WTC11 (cell line): ENCODE measurements around the gene FNBP1L. TPM values are rescaled to one million over a fixed set of nuclear protein-coding genes. Genes with fewer than 3 reads are reported as not detected.

ENCODE experiments used
- ATAC-seq: fragments of 200-7000 bp; cut with Tn5 transposase; 2 replicates; pipeline ENCODE4 v1.10.0; 2021; ENCODE audit warnings: mild to moderate bottlenecking, moderate library complexity
- CTCF ChIA-PET: fragments of 300-600 bp; sonication (Branson Sonifier 250); formaldehyde crosslinking; loops from one replicate; lab custom pipeline; 2021; ENCODE audit warnings: antibody characterized with exemption; lab: Charles Lee
- POLR2A ChIA-PET: fragments of 350-600 bp; sonication (Branson Sonifier 250); formaldehyde crosslinking; loops from one replicate; lab custom pipeline; 2021; ENCODE audit warnings: antibody characterized with exemption; lab: Charles Lee
- DNase-seq: peaks from one replicate; pipeline ENCODE4 v3.0.0; 2021; ENCODE audit warnings: low spot score
- H3K27ac Mint-ChIP-seq: 2 replicates; pipeline ENCODE4 v1.8.0; 2021; ENCODE audit warnings: mixed read lengths
- H3K27me3 Mint-ChIP-seq: 2 replicates; pipeline ENCODE4 v1.8.0; 2021; ENCODE audit warnings: low read depth, mild to moderate bottlenecking, moderate library complexity, mixed read lengths
- H3K36me3 Mint-ChIP-seq: 2 replicates; pipeline ENCODE4 v1.8.0; 2021; ENCODE audit warnings: mixed read lengths
- H3K4me1 Mint-ChIP-seq: 2 replicates; pipeline ENCODE4 v1.8.0; 2022; ENCODE audit warnings: mixed read lengths
- H3K4me3 Mint-ChIP-seq: 2 replicates; pipeline ENCODE4 v1.8.0; 2021; ENCODE audit warnings: mild to moderate bottlenecking, moderate library complexity, mixed read lengths
- H3K9me3 Mint-ChIP-seq: 2 replicates; pipeline ENCODE4 v1.8.0; 2021; ENCODE audit warnings: mixed read lengths
- E2F4 ChIP-seq: sonication (generic); formaldehyde crosslinking; IDR thresholded peaks from 2 replicates; pipeline ENCODE4 v1.8.1; 2022; ENCODE audit warnings: low read depth, mild to moderate bottlenecking, moderate library complexity, missing genetic modification reagents, borderline replicate concordance
- NR1H2 ChIP-seq: sonication (generic); formaldehyde crosslinking; IDR thresholded peaks from 2 replicates; pipeline ENCODE4 v1.9.0; 2021; ENCODE audit warnings: mild to moderate bottlenecking, moderate library complexity, missing genetic modification reagents
- NR3C1 ChIP-seq: sonication (generic); formaldehyde crosslinking; conservative IDR thresholded peaks from 2 replicates; pipeline ENCODE4 v1.8.1; 2023; ENCODE audit warnings: low read depth, mild to moderate bottlenecking, missing genetic modification reagents
- RORB ChIP-seq: fragments of 250-450 bp; sonication (Bioruptor Pico); IDR thresholded peaks from 2 replicates; pipeline ENCODE4 v1.9.0; 2021; ENCODE audit warnings: mild to moderate bottlenecking
- SMAD3 ChIP-seq: sonication (generic); formaldehyde crosslinking; IDR thresholded peaks from 2 replicates; pipeline ENCODE4 v1.8.0; 2022; ENCODE audit warnings: missing genetic modification reagents, mild to moderate bottlenecking, borderline replicate concordance
- USF2 ChIP-seq: sonication (generic); formaldehyde crosslinking; IDR thresholded peaks from 2 replicates; pipeline ENCODE4 v1.8.1; 2023; ENCODE audit warnings: mild to moderate bottlenecking, missing genetic modification reagents, moderate library complexity
- ZMAT4 ChIP-seq: fragments of 250-450 bp; sonication (Bioruptor Pico); IDR thresholded peaks from 2 replicates; pipeline ENCODE4 v1.9.0; 2021; ENCODE audit warnings: mild to moderate bottlenecking
- ZNF121 ChIP-seq: sonication (generic); formaldehyde crosslinking; IDR thresholded peaks from 2 replicates; pipeline ENCODE4 v1.8.0; 2023; ENCODE audit warnings: missing genetic modification reagents
- ZNF317 ChIP-seq: sonication (generic); formaldehyde crosslinking; IDR thresholded peaks from 2 replicates; pipeline ENCODE4 v1.8.1; 2023; ENCODE audit warnings: low read depth, mild to moderate bottlenecking, moderate library complexity, missing genetic modification reagents, borderline replicate concordance
- ZNF423 ChIP-seq: fragments of 250-450 bp; sonication (Bioruptor Pico); IDR thresholded peaks from 2 replicates; pipeline ENCODE4 v2.1.2; 2022; ENCODE audit warnings: mild to moderate bottlenecking, moderate library complexity
- total RNA-seq: library from RNA; stranded (reverse); gene quantifications from 3 replicates; pipeline ENCODE4 v1.2.3, GENCODE V29; 2021
- TF ChIP-seq, protein P1 (sequence below): fragments of 200-600 bp; IDR thresholded peaks from 2 replicates; pipeline ENCODE4 v1.8.0; 2022; ENCODE audit warnings: antibody characterized with exemption
- TF ChIP-seq, protein P2 (sequence below): sonication (generic); formaldehyde crosslinking; IDR thresholded peaks from 2 replicates; pipeline ENCODE4 v1.8.1; 2022; ENCODE audit warnings: mild to moderate bottlenecking, missing genetic modification reagents, moderate library complexity, borderline replicate concordance
- TF ChIP-seq, protein P3 (sequence below): sonication (generic); formaldehyde crosslinking; IDR thresholded peaks from 2 replicates; pipeline ENCODE4 v1.8.0; 2023; ENCODE audit warnings: mild to moderate bottlenecking, missing genetic modification reagents
- TF ChIP-seq, protein P4 (sequence below): sonication (generic); formaldehyde crosslinking; IDR thresholded peaks from 2 replicates; pipeline ENCODE4 v1.8.1; 2022; ENCODE audit warnings: low read depth, missing genetic modification reagents, borderline replicate concordance
- TF ChIP-seq, protein P5 (sequence below): sonication (generic); formaldehyde crosslinking; IDR thresholded peaks from 2 replicates; pipeline ENCODE4 v1.8.0; 2023; ENCODE audit warnings: missing genetic modification reagents
- TF ChIP-seq, protein P6 (sequence below): sonication (generic); formaldehyde crosslinking; IDR thresholded peaks from 2 replicates; pipeline ENCODE4 v1.8.1; 2023; ENCODE audit warnings: mild to moderate bottlenecking, missing genetic modification reagents
- TF ChIP-seq, protein P7 (sequence below): sonication (generic); formaldehyde crosslinking; IDR thresholded peaks from 2 replicates; pipeline ENCODE4 v1.8.1; 2023; ENCODE audit warnings: mild to moderate bottlenecking, missing genetic modification reagents, moderate library complexity

FNBP1L gene
- total RNA-seq, 1 experiment from 2014 or later = 79.1 TPM

GRCh38 chr1:93519199-93519829 lies 71.4 kb downstream of the FNBP1L start:
- no peaks in the 10 kb centered on the region for H3K9me3 Mint-ChIP-seq
- POLR2A ChIA-PET = no interaction called here
- H3K27ac Mint-ChIP-seq = peak overlapping the region; percentile 31; the same call in 1 of the 2 replicates
- H3K36me3 Mint-ChIP-seq = peaks cover 6% of the 10 kb centered on the region
- ATAC-seq (no peak), DNase-seq (no peak)
- TF ChIP-seq, protein P1, sequence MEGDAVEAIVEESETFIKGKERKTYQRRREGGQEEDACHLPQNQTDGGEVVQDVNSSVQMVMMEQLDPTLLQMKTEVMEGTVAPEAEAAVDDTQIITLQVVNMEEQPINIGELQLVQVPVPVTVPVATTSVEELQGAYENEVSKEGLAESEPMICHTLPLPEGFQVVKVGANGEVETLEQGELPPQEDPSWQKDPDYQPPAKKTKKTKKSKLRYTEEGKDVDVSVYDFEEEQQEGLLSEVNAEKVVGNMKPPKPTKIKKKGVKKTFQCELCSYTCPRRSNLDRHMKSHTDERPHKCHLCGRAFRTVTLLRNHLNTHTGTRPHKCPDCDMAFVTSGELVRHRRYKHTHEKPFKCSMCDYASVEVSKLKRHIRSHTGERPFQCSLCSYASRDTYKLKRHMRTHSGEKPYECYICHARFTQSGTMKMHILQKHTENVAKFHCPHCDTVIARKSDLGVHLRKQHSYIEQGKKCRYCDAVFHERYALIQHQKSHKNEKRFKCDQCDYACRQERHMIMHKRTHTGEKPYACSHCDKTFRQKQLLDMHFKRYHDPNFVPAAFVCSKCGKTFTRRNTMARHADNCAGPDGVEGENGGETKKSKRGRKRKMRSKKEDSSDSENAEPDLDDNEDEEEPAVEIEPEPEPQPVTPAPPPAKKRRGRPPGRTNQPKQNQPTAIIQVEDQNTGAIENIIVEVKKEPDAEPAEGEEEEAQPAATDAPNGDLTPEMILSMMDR = no peak
- TF ChIP-seq ZNF423 (CRISPR knock-in tag) (no peak), RORB (no peak), USF2 (CRISPR knock-in tag) (no peak)
- CTCF ChIA-PET = interaction anchor here (0.5 to 1.6 kb wide), 2 partner anchors 214 to 771 kb away, joined by 4 read pairs; no protein-coding TSS in a partner anchor
- no peaks in the 10 kb centered on the region for H3K27me3 Mint-ChIP-seq
- peaks cover 20% of the 10 kb centered on the region for H3K4me1 Mint-ChIP-seq
- H3K4me3 Mint-ChIP-seq = no peak overlapping the region

- no peaks in the 10 kb centered on the region for H3K9me3 Mint-ChIP-seq
- H3K4me3 Mint-ChIP-seq = no peak overlapping the region
- no peaks in the 10 kb centered on the region for H3K27me3 Mint-ChIP-seq
- CTCF ChIA-PET = no interaction called here
- H3K27ac Mint-ChIP-seq = no peak overlapping the region
- DNase-seq (no peak), ATAC-seq (no peak)
- H3K36me3 Mint-ChIP-seq = peaks cover 6% of the 10 kb centered on the region
- POLR2A ChIA-PET = no interaction called here
- peaks cover 20% of the 10 kb centered on the region for H3K4me1 Mint-ChIP-seq
- TF ChIP-seq, protein P2, sequence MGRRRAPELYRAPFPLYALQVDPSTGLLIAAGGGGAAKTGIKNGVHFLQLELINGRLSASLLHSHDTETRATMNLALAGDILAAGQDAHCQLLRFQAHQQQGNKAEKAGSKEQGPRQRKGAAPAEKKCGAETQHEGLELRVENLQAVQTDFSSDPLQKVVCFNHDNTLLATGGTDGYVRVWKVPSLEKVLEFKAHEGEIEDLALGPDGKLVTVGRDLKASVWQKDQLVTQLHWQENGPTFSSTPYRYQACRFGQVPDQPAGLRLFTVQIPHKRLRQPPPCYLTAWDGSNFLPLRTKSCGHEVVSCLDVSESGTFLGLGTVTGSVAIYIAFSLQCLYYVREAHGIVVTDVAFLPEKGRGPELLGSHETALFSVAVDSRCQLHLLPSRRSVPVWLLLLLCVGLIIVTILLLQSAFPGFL (CRISPR knock-in tag) = no peak
- no peak for TF ChIP-seq ZNF121
- no peak for TF ChIP-seq NR1H2 (CRISPR knock-in tag)
- no peak for TF ChIP-seq NR3C1
- TF ChIP-seq, protein P3, sequence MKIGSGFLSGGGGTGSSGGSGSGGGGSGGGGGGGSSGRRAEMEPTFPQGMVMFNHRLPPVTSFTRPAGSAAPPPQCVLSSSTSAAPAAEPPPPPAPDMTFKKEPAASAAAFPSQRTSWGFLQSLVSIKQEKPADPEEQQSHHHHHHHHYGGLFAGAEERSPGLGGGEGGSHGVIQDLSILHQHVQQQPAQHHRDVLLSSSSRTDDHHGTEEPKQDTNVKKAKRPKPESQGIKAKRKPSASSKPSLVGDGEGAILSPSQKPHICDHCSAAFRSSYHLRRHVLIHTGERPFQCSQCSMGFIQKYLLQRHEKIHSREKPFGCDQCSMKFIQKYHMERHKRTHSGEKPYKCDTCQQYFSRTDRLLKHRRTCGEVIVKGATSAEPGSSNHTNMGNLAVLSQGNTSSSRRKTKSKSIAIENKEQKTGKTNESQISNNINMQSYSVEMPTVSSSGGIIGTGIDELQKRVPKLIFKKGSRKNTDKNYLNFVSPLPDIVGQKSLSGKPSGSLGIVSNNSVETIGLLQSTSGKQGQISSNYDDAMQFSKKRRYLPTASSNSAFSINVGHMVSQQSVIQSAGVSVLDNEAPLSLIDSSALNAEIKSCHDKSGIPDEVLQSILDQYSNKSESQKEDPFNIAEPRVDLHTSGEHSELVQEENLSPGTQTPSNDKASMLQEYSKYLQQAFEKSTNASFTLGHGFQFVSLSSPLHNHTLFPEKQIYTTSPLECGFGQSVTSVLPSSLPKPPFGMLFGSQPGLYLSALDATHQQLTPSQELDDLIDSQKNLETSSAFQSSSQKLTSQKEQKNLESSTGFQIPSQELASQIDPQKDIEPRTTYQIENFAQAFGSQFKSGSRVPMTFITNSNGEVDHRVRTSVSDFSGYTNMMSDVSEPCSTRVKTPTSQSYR (CRISPR knock-in tag) = no peak
- TF ChIP-seq, protein P4, sequence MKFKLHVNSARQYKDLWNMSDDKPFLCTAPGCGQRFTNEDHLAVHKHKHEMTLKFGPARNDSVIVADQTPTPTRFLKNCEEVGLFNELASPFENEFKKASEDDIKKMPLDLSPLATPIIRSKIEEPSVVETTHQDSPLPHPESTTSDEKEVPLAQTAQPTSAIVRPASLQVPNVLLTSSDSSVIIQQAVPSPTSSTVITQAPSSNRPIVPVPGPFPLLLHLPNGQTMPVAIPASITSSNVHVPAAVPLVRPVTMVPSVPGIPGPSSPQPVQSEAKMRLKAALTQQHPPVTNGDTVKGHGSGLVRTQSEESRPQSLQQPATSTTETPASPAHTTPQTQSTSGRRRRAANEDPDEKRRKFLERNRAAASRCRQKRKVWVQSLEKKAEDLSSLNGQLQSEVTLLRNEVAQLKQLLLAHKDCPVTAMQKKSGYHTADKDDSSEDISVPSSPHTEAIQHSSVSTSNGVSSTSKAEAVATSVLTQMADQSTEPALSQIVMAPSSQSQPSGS = no peak
- TF ChIP-seq ZMAT4 (CRISPR knock-in tag) = no peak
- TF ChIP-seq E2F4 (CRISPR knock-in tag) = no peak
- TF ChIP-seq, protein P5, sequence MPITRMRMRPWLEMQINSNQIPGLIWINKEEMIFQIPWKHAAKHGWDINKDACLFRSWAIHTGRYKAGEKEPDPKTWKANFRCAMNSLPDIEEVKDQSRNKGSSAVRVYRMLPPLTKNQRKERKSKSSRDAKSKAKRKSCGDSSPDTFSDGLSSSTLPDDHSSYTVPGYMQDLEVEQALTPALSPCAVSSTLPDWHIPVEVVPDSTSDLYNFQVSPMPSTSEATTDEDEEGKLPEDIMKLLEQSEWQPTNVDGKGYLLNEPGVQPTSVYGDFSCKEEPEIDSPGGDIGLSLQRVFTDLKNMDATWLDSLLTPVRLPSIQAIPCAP (CRISPR knock-in tag) = no peak
- TF ChIP-seq, protein P6, sequence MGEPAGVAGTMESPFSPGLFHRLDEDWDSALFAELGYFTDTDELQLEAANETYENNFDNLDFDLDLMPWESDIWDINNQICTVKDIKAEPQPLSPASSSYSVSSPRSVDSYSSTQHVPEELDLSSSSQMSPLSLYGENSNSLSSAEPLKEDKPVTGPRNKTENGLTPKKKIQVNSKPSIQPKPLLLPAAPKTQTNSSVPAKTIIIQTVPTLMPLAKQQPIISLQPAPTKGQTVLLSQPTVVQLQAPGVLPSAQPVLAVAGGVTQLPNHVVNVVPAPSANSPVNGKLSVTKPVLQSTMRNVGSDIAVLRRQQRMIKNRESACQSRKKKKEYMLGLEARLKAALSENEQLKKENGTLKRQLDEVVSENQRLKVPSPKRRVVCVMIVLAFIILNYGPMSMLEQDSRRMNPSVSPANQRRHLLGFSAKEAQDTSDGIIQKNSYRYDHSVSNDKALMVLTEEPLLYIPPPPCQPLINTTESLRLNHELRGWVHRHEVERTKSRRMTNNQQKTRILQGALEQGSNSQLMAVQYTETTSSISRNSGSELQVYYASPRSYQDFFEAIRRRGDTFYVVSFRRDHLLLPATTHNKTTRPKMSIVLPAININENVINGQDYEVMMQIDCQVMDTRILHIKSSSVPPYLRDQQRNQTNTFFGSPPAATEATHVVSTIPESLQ = no peak
- TF ChIP-seq SMAD3 (CRISPR knock-in tag) = no peak
- TF ChIP-seq, protein P1 = no peak
- no peak for TF ChIP-seq ZNF317 (CRISPR knock-in tag)
- TF ChIP-seq, protein P7, sequence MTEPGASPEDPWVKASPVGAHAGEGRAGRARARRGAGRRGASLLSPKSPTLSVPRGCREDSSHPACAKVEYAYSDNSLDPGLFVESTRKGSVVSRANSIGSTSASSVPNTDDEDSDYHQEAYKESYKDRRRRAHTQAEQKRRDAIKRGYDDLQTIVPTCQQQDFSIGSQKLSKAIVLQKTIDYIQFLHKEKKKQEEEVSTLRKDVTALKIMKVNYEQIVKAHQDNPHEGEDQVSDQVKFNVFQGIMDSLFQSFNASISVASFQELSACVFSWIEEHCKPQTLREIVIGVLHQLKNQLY (CRISPR knock-in tag) = no peak
Measured at GRCh38 chr1:93521618-93522017, 73.7 kb downstream of the FNBP1L start.
